Fibroblast of lung (primary cell): ENCODE measurements around the gene PLCG2. TPM values are rescaled to one million over a fixed set of nuclear protein-coding genes. Genes with fewer than 3 reads are reported as not detected.
A peak's percentile ranks its signal among the peaks of the same experiment; 100 is the strongest.

Experiments
- DNase-seq, 2 donors: peaks; one replicate each; pipeline versions ENCODE4 v3.0.0 to v3.0.0-alpha.2; 2010; ENCODE audit warnings: low read depth in 2 of 2
- H2AFZ ChIP-seq: 2 replicates; pipeline ENCODE4 v1.5.1; 2012; ENCODE audit warnings: low read length, control low read depth, inconsistent platforms
- H3K27ac ChIP-seq: 2 replicates; pipeline ENCODE4 v1.5.1; 2011; ENCODE audit warnings: low read length, control low read depth; ENCODE audit not compliant: insufficient read depth
- H3K27me3 ChIP-seq: 2 replicates; pipeline ENCODE4 v1.5.1; 2011; ENCODE audit warnings: mild to moderate bottlenecking, low read length; ENCODE audit not compliant: control insufficient read depth, insufficient read depth
- H3K36me3 ChIP-seq: 2 replicates; pipeline ENCODE4 v1.5.1; 2011; ENCODE audit warnings: low read length; ENCODE audit not compliant: control insufficient read depth, insufficient read depth
- H3K4me1 ChIP-seq: 2 replicates; pipeline ENCODE4 v1.5.1; 2011; ENCODE audit warnings: low read length; ENCODE audit not compliant: control insufficient read depth, insufficient read depth; ENCODE audit errors: extremely low read depth
- H3K4me2 ChIP-seq: 2 replicates; pipeline ENCODE4 v1.5.1; 2011; ENCODE audit warnings: low read length, control low read depth; ENCODE audit not compliant: insufficient read depth; ENCODE audit errors: extremely low read depth
- H3K4me3 ChIP-seq, 4 experiments: fragments of 200-600 bp in 1 of 4; sonication (generic) in 1 of 4; replicated peaks in 1 of 4; 2 replicates each; pipeline ENCODE4 v1.5.1; 2011 to 2016; ENCODE audit warnings: low read length in 4 of 4, low read depth in 3 of 4, mild to moderate bottlenecking in 3 of 4, control low read depth in 2 of 4, inconsistent platforms in 1 of 4, mixed read lengths in 1 of 4; ENCODE audit not compliant: insufficient read depth in 1 of 4; ENCODE audit errors: control extremely low read depth in 1 of 4
- H3K79me2 ChIP-seq: 2 replicates; pipeline ENCODE4 v1.5.1; 2012; ENCODE audit warnings: mild to moderate bottlenecking, low read length, inconsistent platforms; ENCODE audit not compliant: control insufficient read depth, insufficient read depth
- H3K9ac ChIP-seq: 2 replicates; pipeline ENCODE4 v1.5.1; 2011; ENCODE audit warnings: mild to moderate bottlenecking, low read length, control low read depth; ENCODE audit not compliant: insufficient read depth
- H3K9me3 ChIP-seq: 2 replicates; pipeline ENCODE4 v1.5.1; 2012; ENCODE audit warnings: low read depth, low read length; ENCODE audit not compliant: control insufficient read depth, insufficient read depth
- H4K20me1 ChIP-seq: 2 replicates; pipeline ENCODE4 v1.5.1; 2011; ENCODE audit warnings: low read length; ENCODE audit not compliant: control insufficient read depth, insufficient read depth; ENCODE audit errors: extremely low read depth
- CTCF ChIP-seq, 2 donors: IDR thresholded peaks in 1 of 2; conservative IDR thresholded peaks in 1 of 2; 1 replicate in 1 of 2; 2 replicates in 1 of 2; pipeline ENCODE4 v1.5.1; 2011 to 2012; ENCODE audit warnings: low read length in 2 of 2, control low read depth in 1 of 2, inconsistent platforms in 1 of 2, low read depth in 1 of 2, mild to moderate bottlenecking in 1 of 2
- EZH2 ChIP-seq: IDR thresholded peaks from 2 replicates; pipeline ENCODE4 v1.5.1; 2012; ENCODE audit warnings: low read length, control low read depth, mild to moderate bottlenecking; ENCODE audit errors: missing control alignments
- polyA plus RNA-seq, 2 donors: library from polyadenylated mRNA; depleted of rRNA in 1 of 2; stranded (reverse) in 1 of 2; unstranded in 1 of 2; fragments of >200 nt; gene quantifications; 2 replicates each; pipeline ENCODE4 v1.2.1, GENCODE V29; 2011 to 2012; ENCODE audit warnings: missing spikeins in 1 of 2
- total RNA-seq: library from RNA; depleted of rRNA; stranded (reverse); fragments of >200 nt; gene quantifications from 2 replicates; pipeline ENCODE4 v1.2.1, GENCODE V29; 2014

PLCG2 gene
- total and polyA plus RNA-seq, 2 donors (not counting 1 experiment from before 2014, with no cell fraction given): 0.53 to 0.66 TPM

- Histone ChIP-seq H3K27me3 (no peaks in the 10 kb centered on the region), H3K4me2 (no peak overlapping the region), H3K4me3 (no peak overlapping the region), H3K4me1 (no peaks in the 10 kb centered on the region), H3K9me3 (no peaks in the 10 kb centered on the region), H3K9ac (no peak overlapping the region), H3K79me2 (no peaks in the 10 kb centered on the region), H2AFZ (no peak overlapping the region), H3K36me3 (no peaks in the 10 kb centered on the region), H3K27ac (no peak overlapping the region), H4K20me1 (no peaks in the 10 kb centered on the region)
- TF ChIP-seq CTCF (conservative IDR thresholded peaks at IDR 0.05 in 1 of 2, IDR thresholded peaks at IDR 0.05 in 1 of 2; ENCODE audit: low read depth in 1 of 2, low read length in 2 of 2): no peak
- no peak for TF ChIP-seq EZH2
- DNase-seq: no peak
These were observed 39.8 kb downstream of the PLCG2 start for GRCh38 chr16:81818905-81819304.

- H3K36me3 ChIP-seq: no peaks in the 10 kb centered on the region
- H2AFZ ChIP-seq: no peak overlapping the region
- no peaks in the 10 kb centered on the region for H3K27me3 ChIP-seq
- no peaks in the 10 kb centered on the region for H3K79me2 ChIP-seq
- H3K27ac ChIP-seq: no peak overlapping the region
- no peak overlapping the region for H3K4me3 ChIP-seq
- DNase-seq: peak in 1 of 2 donors; percentile 11
- H3K9ac ChIP-seq: no peak overlapping the region
- H3K9me3 ChIP-seq: no peaks in the 10 kb centered on the region
- H3K4me1 ChIP-seq: no peaks in the 10 kb centered on the region
- H3K4me2 ChIP-seq: no peak overlapping the region
- no peaks in the 10 kb centered on the region for H4K20me1 ChIP-seq
- TF ChIP-seq CTCF (conservative IDR thresholded peaks at IDR 0.05 in 1 of 2, IDR thresholded peaks at IDR 0.05 in 1 of 2; ENCODE audit: low read depth in 1 of 2, low read length in 2 of 2) (no peak), EZH2 (no peak)
These were observed 42.5 kb downstream of the PLCG2 start for GRCh38 chr16:81821436-81822128.

GRCh38 chr16:81823111-81823510 is 44.0 kb downstream of the PLCG2 start:
- Histone ChIP-seq H3K36me3 (no peaks in the 10 kb centered on the region), H2AFZ (no peak overlapping the region), H3K9ac (no peak overlapping the region), H3K4me2 (no peak overlapping the region), H3K4me1 (no peaks in the 10 kb centered on the region), H3K27ac (no peak overlapping the region), H3K4me3 (no peak overlapping the region), H3K79me2 (no peaks in the 10 kb centered on the region), H4K20me1 (no peaks in the 10 kb centered on the region), H3K9me3 (no peaks in the 10 kb centered on the region), H3K27me3 (no peaks in the 10 kb centered on the region)
- DNase-seq: no peak
- TF ChIP-seq EZH2 (no peak), CTCF (conservative IDR thresholded peaks at IDR 0.05 in 1 of 2, IDR thresholded peaks at IDR 0.05 in 1 of 2; ENCODE audit: low read depth in 1 of 2, low read length in 2 of 2) (no peak)
